ENCODE data around the gene C1orf21. TPM values are rescaled to one million over a fixed set of nuclear protein-coding genes. Genes with fewer than 3 reads are reported as not detected.

C1orf21 gene
- total RNA-seq, 6 experiments from 2014 or later = 4.3 to 29.2 (median 13.1) TPM

- ATAC-seq = no peak
Observed at GRCh38 chr1:184403961-184404726, 17.3 kb downstream of the C1orf21 start.

GRCh38 chr1:184404727-184405027, 17.8 kb downstream of the C1orf21 start:
- ATAC-seq (no peak), DNase-seq (no peak)
- Histone ChIP-seq H3K9me3 (no peaks in the 10 kb centered on the region), H3K36me3 (no peaks in the 10 kb centered on the region), H3K4me1 (peaks cover 0 to 20% (median 0%) of the 10 kb centered on the region in 4 donors), H3K27ac (no peak overlapping the region), H3K4me3 (no peak overlapping the region), H3K27me3 (no peaks in the 10 kb centered on the region)
- TF ChIP-seq CTCF (IDR thresholded peaks at IDR 0.05) = no peak
- TF ChIP-seq POLR2A (IDR thresholded peaks at IDR 0.05) = no peak
- 88% methylated on average over 2 of the region's 2 CpGs for WGBS (ENCODE audit: insufficient coverage, low coverage, low lambda C conversion rate, missing lambda C conversion rate)
- intact Hi-C loops (cut with DNase I) = loop anchor here in 1 of 2 donors (5.0 kb wide), 1 partner anchor 78 kb away; no protein-coding TSS in a partner anchor

More at GRCh38 chr1:184403961-184404726, 17.3 kb downstream of the C1orf21 start:
- Histone ChIP-seq H3K9me3 (no peaks in the 10 kb centered on the region), H3K4me3 (no peak overlapping the region), H3K27ac (no peak overlapping the region), H3K4me1 (peaks cover 0 to 20% (median 0%) of the 10 kb centered on the region in 4 donors), H3K27me3 (no peaks in the 10 kb centered on the region), H3K36me3 (no peaks in the 10 kb centered on the region)
- WGBS (ENCODE audit: insufficient coverage, low coverage, low lambda C conversion rate, missing lambda C conversion rate) = 93% methylated on average over 3 of the region's 3 CpGs
- intact Hi-C loops (cut with DNase I) = no loop called here
- DNase-seq = no peak
- no peak for TF ChIP-seq CTCF (IDR thresholded peaks at IDR 0.05)
- no peak for TF ChIP-seq POLR2A (IDR thresholded peaks at IDR 0.05)

GRCh38 chr1:184405094-184405800, 18.4 kb downstream of the C1orf21 start:
- H3K4me3 ChIP-seq = no peak overlapping the region
- peaks cover 0 to 20% (median 0%) of the 10 kb centered on the region in 4 donors for H3K4me1 ChIP-seq
- WGBS (ENCODE audit: insufficient coverage, low coverage, low lambda C conversion rate, missing lambda C conversion rate) = 70% methylated on average over 3 of the region's 4 CpGs
- H3K27me3 ChIP-seq = no peaks in the 10 kb centered on the region
- no peaks in the 10 kb centered on the region for H3K36me3 ChIP-seq
- H3K9me3 ChIP-seq = no peaks in the 10 kb centered on the region
- intact Hi-C loops (cut with DNase I) = loop anchor here in 1 of 2 donors (5.0 kb wide), 1 partner anchor 77 kb away; no protein-coding TSS in a partner anchor
- ATAC-seq (no peak), DNase-seq (no peak)
- H3K27ac ChIP-seq = no peak overlapping the region
- TF ChIP-seq POLR2A (IDR thresholded peaks at IDR 0.05) = no peak
- no peak for TF ChIP-seq CTCF (IDR thresholded peaks at IDR 0.05)

- H3K27me3 ChIP-seq = no peaks in the 10 kb centered on the region
- H3K9me3 ChIP-seq = no peaks in the 10 kb centered on the region
- no peak for ATAC-seq
- no peak overlapping the region for H3K27ac ChIP-seq
- 67% methylated on average over 1 of the region's 1 CpG for WGBS (ENCODE audit: insufficient coverage, low coverage, low lambda C conversion rate, missing lambda C conversion rate)
- H3K36me3 ChIP-seq = no peaks in the 10 kb centered on the region
- no peak overlapping the region for H3K4me3 ChIP-seq
- DNase-seq = no peak
- peaks cover 0 to 20% (median 0%) of the 10 kb centered on the region in 4 donors for H3K4me1 ChIP-seq
- intact Hi-C loops (cut with DNase I) = loop anchor here in 1 of 2 donors (5.0 kb wide), 1 partner anchor 77 kb away; no protein-coding TSS in a partner anchor
- TF ChIP-seq POLR2A (IDR thresholded peaks at IDR 0.05) = no peak
- TF ChIP-seq CTCF (IDR thresholded peaks at IDR 0.05) = no peak
Observed at GRCh38 chr1:184405801-184406142, 18.9 kb downstream of the C1orf21 start.
